ENCODE data around the gene VPS37B.
A peak's percentile ranks its signal among the peaks of the same experiment; 100 is the strongest.

Gene VPS37B

GRCh38 chr12:122868471-122869177 is 27.3 kb downstream of the VPS37B start:
- H3K27ac ChIP-seq, result peak overlapping the region; percentile 87
- no peak for DNase-seq (ENCODE audit: low read depth, low spot score)

GRCh38 chr12:122867691-122868461 is 28.0 kb downstream of the VPS37B start:
- H3K27ac ChIP-seq, result peak overlapping the region; percentile 87

GRCh38 chr12:122866950-122867607 is 28.8 kb downstream of the VPS37B start:
- no peak for DNase-seq (ENCODE audit: low read depth, low spot score)
- peak overlapping the region; percentile 87 for H3K27ac ChIP-seq

More at GRCh38 chr12:122867691-122868461, 28.0 kb downstream of the VPS37B start:
- no peak for DNase-seq (ENCODE audit: low read depth, low spot score)

GRCh38 chr12:122866379-122866778 is 29.5 kb downstream of the VPS37B start:
- no peak for DNase-seq (ENCODE audit: low read depth, low spot score)
- no peak overlapping the region for H3K27ac ChIP-seq

GRCh38 chr12:122865268-122866231 is 30.4 kb downstream of the VPS37B start:
- peak overlapping the region; percentile 75 for H3K27ac ChIP-seq
- DNase-seq (ENCODE audit: low read depth, low spot score), result no peak

- H3K27ac ChIP-seq, result peak overlapping the region; percentile 75
- DNase-seq (ENCODE audit: low read depth, low spot score), result no peak
Measured at GRCh38 chr12:122864894-122865253, 31.1 kb downstream of the VPS37B start.

GRCh38 chr12:122862872-122863701 is 32.8 kb downstream of the VPS37B start:
- peak overlapping the region; percentile 75 for H3K27ac ChIP-seq

GRCh38 chr12:122862110-122862634 is 33.8 kb downstream of the VPS37B start:
- peak overlapping the region; percentile 75 for H3K27ac ChIP-seq
- no peak for DNase-seq (ENCODE audit: low read depth, low spot score)

More at GRCh38 chr12:122862872-122863701, 32.8 kb downstream of the VPS37B start:
- no peak for DNase-seq (ENCODE audit: low read depth, low spot score)

GRCh38 chr12:122861587-122861970 is 34.3 kb downstream of the VPS37B start:
- H3K27ac ChIP-seq, result peak overlapping the region; percentile 75
- DNase-seq (ENCODE audit: low read depth, low spot score), result no peak

- H3K27ac ChIP-seq, result peak overlapping the region; percentile 43
- DNase-seq (ENCODE audit: low read depth, low spot score), result no peak
Measured at GRCh38 chr12:122860854-122861586, 34.9 kb downstream of the VPS37B start.

- DNase-seq (ENCODE audit: low read depth, low spot score), result no peak
- H3K27ac ChIP-seq, result peak overlapping the region; percentile 43
Measured at GRCh38 chr12:122860040-122860853, 35.7 kb downstream of the VPS37B start.

GRCh38 chr12:122859303-122860039 is 36.5 kb downstream of the VPS37B start:
- H3K27ac ChIP-seq, result no peak overlapping the region
- DNase-seq (ENCODE audit: low read depth, low spot score), result no peak

- no peak overlapping the region for H3K27ac ChIP-seq
Measured at GRCh38 chr12:122858591-122859302, 37.2 kb downstream of the VPS37B start.

GRCh38 chr12:122858171-122858570 is 37.8 kb downstream of the VPS37B start:
- no peak overlapping the region for H3K27ac ChIP-seq
- no peak for DNase-seq (ENCODE audit: low read depth, low spot score)

More at GRCh38 chr12:122858591-122859302, 37.2 kb downstream of the VPS37B start:
- DNase-seq (ENCODE audit: low read depth, low spot score), result no peak

- no peak for DNase-seq (ENCODE audit: low read depth, low spot score)
- no peak overlapping the region for H3K27ac ChIP-seq
Measured at GRCh38 chr12:122856999-122857671, 38.8 kb downstream of the VPS37B start.
